Glomerular visceral epithelial cell (primary cell): Measurements from ENCODE around the gene ZNF221.

ENCODE experiments used
- DNase-seq: peaks from one replicate; pipeline ENCODE4 v3.0.0-alpha.2; 2016; ENCODE audit errors: extremely low spot score

The ZNF221 gene

DNA sequence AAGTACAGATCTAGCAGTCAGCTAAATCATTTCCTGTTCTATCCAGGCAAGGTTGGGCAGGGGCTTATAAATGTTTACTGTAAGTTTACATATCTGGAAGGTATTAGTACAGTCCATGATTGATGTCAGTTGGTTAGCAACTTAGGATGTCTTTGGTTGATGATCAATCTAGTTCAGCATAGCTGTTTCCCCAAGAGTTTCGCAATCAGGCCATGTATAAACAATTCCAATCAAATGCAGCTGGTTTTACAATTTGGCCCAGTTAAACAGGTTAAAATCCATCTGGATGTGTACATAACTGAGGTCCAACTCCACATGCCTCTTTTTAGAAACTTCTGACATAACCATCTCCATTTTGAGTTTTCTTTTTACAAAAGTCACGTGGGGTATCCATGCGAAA lies 6.9 kb downstream of the ZNF221 start:
- DNase-seq = no peak

DNA sequence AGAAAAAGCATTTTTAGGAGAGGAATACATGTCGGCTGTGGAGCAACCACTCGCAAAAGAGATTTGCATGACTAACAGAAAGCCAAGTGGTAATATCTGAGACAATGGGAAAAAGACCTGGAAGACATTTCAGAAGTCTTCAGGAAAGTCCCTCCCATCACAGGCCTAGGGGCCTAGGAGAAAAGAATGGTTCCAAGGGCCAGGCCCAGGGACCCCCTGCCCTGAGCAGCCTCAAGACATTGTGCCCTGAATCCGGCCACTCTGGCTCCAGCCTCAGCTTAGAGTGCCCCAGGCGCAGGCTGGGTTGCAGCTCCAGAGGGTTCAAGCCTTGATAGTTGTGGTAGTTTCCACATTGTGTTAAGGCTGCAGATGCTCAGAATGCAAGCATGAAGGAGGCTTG lies 9.4 kb downstream of the ZNF221 start:
- no peak for DNase-seq

DNA sequence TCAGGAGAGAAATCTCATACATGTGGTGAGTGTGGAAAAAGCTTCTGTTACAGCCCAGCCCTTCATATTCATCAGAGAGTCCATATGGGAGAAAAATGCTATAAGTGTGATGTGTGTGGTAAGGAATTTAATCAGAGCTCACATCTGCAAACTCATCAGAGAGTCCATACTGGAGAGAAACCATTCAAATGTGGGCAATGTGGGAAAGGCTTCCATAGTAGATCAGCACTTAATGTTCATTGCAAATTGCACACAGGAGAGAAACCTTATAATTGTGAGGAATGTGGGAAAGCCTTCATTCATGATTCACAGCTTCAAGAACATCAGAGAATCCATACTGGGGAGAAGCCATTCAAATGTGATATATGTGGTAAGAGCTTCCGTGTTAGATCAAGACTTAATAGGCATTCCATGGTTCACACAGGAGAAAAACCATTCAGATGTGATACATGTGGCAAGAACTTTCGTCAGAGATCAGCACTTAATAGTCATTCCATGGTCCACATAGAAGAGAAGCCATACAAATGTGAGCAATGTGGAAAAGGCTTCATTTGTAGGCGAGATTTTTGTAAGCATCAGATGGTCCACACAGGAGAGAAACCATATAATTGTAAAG lies 15.2 kb downstream of the ZNF221 start:
- no peak for DNase-seq

DNA sequence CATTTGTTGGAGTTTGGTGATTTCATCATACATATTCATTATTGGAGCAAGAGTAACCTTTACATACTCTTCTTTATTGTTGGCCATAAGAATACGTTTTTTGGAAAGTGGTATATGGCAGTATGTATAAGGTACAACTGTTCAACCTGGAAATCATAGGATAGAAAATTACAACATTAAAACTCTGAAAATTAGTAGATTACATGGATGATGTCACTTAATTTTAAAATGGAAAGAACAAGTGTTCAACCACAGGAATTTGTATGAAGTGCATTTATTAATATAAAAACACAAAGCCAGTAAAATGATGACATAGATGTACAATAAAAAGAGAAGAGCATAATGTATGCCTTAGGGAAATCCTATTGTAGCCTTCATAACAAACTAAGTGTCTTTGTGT lies 25.7 kb downstream of the ZNF221 start:
- DNase-seq = no peak

DNA sequence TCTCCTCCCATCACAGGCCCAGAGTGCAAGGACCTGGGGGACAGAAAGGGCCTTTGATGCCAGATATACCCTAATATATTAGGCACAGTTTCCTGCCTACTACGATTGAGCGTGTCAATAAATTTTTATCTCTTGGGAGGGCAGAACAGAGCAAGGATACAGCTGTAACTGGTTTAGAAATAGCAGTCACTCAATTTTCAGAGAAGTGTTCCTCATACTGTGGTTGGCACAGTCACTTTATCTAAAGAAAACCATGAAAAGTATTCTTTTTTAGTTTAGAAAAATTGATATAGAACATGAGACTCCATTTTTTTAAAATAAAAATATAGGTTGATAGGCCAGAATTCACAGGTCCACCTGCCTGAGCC lies 32.5 kb downstream of the ZNF221 start:
- DNase-seq = no peak

DNA sequence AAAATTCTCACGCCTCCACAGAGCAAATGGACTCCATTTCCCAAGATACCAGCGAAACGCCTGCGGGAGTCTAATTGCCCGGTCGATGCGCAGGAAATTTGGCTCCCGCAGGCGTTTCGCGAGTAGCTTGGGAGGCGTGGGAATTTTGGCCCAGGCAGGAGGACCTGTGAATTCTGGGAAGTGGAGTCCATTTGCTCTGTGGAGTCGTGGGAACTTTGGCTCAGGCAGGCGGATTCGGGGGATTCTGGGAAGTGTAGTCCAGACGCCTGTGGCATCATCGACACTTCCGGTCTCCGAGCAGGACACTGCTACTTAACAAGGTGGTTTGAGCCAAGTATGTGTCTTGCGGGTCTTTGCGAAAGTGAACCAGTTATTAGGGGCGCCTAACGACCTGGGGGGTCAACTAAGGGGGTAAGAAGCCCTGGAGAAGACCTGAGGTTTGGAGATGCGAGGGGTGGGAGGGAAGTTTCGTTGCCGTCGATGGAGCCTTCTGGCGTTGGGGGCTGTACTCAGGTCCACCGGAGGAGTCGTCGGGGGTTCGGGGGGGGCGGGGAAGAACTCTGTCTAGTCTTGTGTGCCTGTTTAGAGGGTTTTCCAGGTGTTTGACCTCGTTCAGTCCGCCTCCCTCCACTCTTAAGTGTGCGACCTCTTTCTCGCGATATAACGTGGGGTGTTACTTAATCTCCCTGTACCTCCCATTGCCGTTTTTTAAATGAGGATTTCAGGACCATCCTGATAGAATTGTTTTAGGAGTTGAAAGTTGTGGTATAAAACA lies 33.1 kb downstream of the ZNF221 start, which contains the start of gene ZNF155:
Gene ZNF155, plus strand, starts transcription at position 277 of the 775 bp plus-strand sequence. CDS start 4,356 bp downstream, outside the sequence.
- peak; percentile 96 for DNase-seq

DNA sequence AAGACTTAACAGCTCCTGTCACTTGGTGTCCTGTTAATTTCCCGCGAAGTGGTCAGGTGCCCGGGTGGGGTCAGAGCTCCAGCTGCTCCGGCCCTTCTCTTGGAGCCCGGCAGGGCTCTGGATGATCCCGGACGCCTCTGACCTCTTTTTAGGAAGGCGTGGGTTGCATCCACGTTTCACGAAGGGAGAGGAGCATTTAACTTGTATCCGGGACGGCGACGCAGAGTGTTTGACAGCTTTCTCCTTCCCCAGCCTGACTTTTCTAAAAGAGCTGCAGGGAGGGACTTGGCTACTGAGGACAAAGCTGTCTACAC lies 33.6 kb downstream of the ZNF221 start:
- no peak for DNase-seq

DNA sequence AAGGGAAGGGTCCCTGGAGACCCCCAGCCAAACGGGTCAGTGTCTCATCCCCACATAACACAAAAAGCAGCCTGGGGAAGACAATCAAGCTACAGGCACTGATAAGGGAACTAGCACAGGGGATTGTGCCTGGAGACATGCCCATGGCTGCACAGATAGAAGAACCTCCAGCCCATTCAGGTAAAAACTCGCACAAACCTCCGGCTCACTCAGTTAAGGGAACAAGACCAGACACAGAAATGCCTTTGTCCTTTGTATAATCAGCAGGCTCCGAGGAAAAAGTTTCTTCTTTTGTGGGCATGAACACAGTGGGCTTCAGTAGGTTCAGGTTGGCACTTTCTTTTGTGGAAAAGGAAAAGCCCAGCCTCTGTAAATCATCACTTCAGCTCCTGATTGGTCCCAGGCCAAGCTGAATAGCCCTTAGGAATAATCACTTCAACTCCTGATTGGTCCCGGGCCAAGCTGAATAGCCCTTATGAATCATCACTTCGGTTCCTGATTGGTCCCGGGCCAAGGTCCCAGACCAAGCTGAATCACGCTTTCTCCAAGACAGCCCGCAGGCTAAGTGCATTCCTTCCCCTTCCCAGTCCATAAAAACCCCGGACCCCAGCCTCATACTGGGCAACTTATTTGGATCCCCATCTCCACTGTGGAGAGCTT lies 46.7 kb downstream of the ZNF221 start:
- DNase-seq = no peak

DNA sequence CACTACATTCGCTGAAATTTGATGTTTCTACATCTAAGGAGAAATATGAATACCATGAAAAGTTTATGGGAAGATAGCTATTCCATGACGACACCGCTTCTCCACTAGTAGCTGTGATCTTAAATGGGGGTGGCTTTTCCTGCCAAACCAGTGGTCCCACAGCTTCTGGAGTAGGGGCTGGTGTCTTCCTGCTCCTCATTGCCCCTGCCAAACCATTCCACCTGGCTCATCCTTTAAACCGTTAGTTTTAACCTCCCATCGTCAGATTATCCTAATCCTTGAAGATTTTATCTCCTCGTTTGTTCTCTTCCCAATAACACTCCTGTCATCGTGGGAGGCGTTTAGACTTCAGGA lies 51.2 kb downstream of the ZNF221 start:
- no peak for DNase-seq

DNA sequence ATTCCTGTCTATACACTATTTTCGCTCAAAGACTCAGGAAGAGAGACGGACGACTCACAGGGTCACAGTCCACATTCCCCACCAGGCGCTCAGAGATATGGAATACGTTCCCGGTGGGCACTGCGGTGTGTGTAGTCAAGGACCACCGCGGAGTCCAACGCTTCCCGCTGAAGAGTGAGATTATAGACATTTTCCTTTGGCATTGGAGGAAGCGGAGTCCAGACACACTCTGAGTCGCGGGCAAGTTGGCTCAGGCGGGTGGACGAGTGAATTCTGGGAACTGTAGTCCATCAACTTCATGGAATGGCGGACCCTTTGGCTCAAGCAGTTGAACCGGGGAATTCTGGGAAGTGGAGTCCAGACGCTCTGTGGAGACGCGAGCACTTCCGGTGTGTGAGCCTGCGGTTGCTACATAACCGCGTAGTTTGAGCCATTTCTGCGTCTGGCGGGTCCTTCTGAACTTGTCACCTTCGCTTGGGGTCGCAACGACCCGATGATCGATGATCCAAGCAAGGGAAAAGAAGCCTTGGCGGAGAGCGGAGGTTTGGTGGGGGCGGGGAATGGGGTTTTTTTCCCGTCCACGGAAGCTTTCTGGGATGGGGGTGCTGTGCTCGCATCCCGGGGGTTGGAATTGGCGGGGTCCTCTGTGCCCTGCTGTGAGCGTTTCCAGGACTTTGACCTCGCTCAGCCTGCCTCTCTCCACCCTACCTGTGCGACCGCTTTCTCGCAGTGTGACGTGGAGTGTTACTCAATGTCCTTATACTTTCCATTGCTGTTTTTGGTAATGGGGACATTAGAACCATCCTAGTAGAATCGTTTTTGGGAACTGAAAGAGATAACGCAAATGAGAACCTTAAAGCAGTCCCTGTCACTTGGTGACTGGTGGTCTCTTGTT lies 51.8 kb downstream of the ZNF221 start, which contains the start of gene ZNF230:
Gene ZNF230, plus strand, starts transcription at position 392 of the 895 bp plus-strand sequence. CDS start 4,122 bp downstream, outside the sequence.
- DNase-seq = peak; percentile 92

DNA sequence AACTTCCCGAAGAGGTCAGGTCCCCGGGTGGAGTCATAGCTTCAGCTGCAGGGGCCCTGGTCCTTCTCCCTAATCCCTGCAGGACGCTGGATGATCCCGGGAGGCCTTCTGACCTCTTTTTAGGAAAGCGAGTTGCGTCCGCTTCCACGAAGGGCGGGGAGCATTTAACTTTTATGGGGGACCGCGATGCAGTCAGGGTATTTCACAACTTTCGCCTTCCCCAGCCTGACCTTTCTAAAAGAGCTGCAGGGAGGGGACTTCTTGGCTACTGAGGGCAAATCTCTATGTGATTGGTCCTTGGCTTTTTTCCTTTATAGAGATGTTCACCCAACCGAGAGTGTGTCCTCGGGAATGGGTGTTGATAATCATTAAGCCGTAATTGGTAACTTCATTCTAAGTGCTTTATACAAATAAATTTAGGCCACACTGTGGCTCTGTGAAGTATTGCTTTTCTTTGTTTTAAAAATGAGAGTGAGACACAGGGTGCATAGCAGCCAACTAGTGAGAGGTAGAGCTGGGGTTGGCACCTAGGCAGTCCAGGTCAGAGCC lies 52.5 kb downstream of the ZNF221 start:
- DNase-seq = peak; percentile 30

DNA sequence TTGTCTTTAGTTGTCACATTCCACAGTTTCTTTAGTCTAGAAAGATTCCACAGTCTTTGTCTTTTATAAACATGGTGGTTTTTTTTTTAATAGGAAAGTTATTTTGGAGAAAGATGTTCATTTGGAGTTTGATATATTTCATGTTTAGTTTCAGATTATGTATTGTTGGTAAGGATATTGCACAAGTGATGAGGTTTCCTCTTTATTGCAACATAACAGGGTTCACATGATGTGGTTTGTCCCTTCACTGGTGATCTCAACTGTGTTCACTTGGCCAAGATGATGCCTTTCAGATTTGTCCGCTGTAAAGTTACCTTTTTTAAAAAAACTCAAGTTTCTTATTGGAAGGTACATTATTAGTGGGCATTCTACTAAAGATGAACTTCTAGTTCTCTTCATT lies 54.9 kb downstream of the ZNF221 start:
- DNase-seq = no peak

DNA sequence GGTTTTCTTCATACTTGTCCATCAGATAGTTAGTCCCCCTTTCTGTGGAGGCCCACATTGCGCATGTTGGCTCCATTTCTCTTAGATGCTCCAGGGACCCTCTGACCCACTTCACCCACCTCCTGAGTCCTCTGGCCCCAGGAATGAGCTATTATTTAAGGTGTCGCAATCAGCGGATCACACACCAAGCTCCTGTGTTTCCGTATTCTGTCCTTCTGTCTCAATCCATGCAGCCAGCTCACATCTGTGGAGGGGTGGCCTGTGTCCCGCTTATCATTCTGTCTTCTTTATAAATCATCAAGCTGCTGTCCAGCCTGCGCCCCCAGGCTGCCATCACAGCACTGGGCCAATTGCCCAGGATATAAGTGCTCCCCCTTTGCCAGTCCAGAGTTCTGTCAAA lies 56.4 kb downstream of the ZNF221 start:
- DNase-seq = no peak

DNA sequence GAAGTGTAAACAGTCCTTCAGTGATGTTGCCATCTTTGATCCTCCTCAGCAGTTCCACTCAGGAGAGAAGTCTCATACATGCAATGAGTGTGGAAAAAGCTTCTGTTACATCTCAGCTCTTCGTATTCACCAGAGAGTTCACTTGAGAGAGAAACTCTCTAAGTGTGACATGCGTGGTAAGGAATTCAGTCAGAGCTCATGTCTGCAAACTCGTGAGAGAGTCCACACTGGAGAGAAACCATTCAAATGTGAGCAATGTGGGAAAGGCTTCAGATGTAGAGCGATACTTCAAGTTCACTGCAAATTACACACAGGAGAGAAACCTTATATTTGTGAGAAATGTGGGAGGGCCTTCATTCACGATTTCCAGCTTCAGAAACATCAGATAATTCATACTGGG lies 59.4 kb downstream of the ZNF221 start:
- DNase-seq = no peak
